CD4-positive, alpha-beta T cell treated with Interleukin-10 for 1 hour (primary cell): ENCODE data around the gene LAD1.

ENCODE experiments used
- DNase-seq: peaks from one replicate; pipeline ENCODE4 v3.0.0-alpha.2; 2020

LAD1 gene, protein sequence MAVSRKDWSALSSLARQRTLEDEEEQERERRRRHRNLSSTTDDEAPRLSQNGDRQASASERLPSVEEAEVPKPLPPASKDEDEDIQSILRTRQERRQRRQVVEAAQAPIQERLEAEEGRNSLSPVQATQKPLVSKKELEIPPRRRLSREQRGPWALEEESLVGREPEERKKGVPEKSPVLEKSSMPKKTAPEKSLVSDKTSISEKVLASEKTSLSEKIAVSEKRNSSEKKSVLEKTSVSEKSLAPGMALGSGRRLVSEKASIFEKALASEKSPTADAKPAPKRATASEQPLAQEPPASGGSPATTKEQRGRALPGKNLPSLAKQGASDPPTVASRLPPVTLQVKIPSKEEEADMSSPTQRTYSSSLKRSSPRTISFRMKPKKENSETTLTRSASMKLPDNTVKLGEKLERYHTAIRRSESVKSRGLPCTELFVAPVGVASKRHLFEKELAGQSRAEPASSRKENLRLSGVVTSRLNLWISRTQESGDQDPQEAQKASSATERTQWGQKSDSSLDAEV

GRCh38 chr1:201399018-201399351 is at the start of gene LAD1:
Gene LAD1, minus strand, starts transcription at chr1:201399324. Its CDS starts 18 bp downstream, at chr1:201399306.
- no peak for DNase-seq

GRCh38 chr1:201447903-201448871 is 49.1 kb upstream of the LAD1 start:
- peak; percentile 57 for DNase-seq

GRCh38 chr1:201445310-201445709 is 46.2 kb upstream of the LAD1 start:
- no peak for DNase-seq

- no peak for DNase-seq
Measured at GRCh38 chr1:201444792-201445191, 45.7 kb upstream of the LAD1 start.

GRCh38 chr1:201443747-201444146 is 44.6 kb upstream of the LAD1 start:
- no peak for DNase-seq

DNA sequence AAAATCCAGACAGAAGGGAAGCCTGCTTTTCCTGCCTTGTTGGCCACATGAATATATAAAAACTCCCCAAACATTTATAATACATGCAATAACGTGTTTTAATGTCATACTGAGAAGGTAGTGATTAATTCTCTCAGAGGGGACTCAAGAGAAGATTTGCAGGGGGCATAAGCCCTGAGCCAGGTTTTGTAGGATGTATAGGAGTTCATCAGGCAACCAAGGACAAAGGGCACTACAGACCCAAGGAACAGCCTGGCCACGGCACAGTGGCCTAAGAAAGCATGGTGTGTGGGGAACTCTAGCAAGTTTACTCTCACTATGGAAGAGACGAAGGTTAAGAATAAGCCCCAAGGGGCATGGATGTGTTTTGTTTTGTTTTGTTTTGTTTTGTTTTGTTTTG is 37.8 kb upstream of the LAD1 start:
- DNase-seq: no peak

GRCh38 chr1:201436393-201436792 is 37.3 kb upstream of the LAD1 start:
- DNase-seq: no peak

DNA sequence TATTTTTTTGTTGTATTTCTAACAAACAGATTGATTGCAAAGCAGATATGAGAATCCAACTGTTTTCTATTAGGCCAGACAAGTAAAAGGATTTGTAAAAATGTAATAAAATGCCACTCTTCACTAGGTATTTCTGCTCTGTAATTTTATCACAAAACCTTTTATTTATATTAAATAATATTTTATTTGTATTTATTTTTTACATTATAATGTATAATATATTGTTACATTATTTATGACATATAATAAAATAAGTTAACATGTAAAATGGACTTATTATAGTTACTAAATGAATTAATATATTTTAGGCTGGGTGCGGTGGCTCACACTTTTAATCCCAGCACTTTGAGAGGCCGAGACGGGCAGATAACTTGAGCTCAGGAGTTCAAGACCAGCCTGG is 35.1 kb upstream of the LAD1 start:
- DNase-seq: no peak

DNA sequence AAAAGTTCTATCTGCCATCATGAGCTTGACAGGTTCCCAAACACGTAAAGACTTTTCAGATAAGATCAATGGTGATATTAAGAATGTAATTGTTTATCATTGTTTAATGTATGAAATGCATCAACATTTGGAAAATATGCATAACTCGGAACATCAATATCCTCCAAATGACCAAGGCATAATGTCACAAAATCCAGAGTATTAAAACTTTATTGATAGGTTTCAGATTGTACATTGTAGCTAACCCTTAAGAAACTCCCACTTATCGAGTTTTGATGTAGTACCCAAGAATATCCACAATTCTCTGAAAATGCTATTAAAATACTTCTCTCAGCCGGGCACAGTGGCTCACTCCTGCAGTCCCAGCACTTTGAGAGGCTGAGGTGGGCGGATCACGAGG is 34.5 kb upstream of the LAD1 start:
- DNase-seq: no peak

DNA sequence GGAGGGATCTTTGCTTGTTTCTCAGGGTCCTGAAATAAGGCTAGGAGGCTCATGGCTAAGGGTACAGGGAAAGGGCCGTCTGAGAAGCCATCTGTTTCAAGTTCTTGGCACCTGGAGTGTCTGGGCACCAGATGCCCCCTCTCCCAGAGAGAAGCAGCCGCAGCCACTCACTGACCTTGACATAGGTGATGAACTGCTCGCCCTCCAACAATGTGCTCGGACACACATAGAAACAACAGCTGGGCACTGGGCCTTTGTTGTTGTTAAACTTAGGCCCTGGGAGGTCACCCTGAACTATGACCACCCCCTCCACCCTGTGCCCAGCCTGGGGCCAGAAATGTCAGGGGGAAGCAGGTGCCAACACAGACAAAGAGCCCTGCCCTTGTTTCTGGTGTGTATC is 31.7 kb upstream of the LAD1 start:
- no peak for DNase-seq

DNA sequence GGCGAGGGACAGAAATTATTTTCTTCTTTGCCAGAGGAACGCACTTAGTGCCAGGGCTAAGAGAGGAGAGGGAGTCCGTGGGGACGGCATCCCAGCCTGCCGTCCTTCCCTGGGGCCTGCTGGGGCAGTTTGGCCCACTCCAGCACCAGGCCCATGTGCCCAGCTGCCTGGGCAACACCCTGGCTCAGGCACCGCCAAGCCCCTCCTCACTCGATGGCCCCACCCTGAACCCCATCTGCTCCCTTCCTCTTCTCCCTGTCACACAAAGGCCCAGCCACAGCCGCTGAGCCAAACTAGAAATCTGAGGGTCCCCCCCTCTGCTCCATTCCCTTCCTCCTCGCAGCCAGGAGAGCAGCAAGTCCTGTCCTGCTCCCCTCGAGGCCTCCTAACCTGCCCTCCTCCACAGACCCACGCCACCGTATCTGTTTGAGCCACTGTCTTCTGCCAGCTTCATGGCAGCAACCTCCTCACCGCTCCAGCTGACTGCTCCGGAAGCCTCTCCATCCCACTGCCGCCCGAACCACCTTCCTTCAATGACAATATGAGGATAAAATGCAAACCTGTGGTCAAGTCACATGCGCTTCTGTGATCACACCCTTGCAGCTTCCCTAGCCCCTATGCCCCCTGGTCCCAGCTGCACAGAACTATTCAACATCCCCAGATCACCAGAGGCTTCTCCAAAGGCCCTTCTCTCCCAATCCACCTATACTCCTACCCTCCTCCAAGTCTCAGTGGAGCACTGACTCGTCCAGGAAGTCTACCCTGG is 30.8 kb upstream of the LAD1 start:
- DNase-seq: no peak

DNA sequence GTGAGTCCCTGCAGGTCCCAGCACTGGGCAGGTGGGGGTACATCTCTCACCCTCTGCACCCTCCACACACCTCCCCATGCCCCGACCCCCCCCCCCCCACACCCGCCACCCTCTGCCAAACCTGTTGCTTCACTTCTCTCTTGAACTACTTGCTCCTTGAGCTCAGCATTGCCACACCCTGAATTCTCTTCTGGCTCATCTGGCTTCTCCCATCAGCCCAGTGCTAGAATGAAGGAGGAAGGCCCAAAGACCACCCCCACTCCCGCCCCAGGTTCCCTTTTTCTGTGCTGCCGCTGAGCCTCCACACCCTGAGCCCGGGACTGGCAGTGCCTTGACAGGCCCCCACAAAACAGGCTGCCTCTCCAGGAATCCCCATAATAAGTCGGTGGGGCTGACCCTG is 28.8 kb upstream of the LAD1 start:
- no peak for DNase-seq

DNA sequence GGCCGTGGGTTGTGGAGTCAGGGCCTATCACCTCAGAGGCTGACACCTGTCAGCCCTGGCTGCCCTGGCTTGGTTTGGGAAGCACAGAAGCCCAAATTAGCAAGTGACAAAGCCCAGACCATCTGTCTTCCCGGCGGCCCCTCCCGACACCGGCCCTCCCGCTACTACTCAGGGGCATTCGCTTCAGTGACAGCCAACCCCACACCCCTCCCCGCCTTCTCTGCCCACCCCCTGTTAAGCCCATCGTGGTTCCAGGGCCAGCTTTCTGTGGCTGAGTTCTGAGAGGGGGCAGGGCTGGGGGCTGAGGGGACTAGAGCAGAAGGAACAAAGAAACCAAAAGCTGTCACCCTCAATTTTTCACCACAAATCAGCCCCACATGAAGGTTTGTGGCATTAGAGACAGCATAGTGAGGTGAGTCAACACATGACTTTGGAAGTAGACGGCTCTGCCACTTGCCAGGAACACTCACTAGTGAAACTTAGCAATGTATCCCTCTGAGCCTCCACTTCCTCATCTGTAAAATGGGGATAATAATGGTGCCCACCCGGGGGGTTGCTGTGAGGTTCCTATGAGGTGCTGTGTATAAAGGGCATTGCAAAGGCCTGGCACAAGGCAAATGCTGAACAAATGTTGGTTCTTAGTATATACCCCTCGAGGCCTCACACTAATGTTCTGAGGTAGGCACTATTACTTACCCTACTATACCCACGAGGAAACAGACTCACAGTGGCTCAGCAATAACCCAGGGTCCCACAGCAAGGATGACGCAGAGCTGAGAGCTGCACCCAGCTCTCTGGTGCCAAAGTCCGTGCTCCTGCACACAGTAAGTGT is 27.6 kb upstream of the LAD1 start:
- no peak for DNase-seq

GRCh38 chr1:201424146-201424545 is 25.0 kb upstream of the LAD1 start:
- DNase-seq: no peak

DNA sequence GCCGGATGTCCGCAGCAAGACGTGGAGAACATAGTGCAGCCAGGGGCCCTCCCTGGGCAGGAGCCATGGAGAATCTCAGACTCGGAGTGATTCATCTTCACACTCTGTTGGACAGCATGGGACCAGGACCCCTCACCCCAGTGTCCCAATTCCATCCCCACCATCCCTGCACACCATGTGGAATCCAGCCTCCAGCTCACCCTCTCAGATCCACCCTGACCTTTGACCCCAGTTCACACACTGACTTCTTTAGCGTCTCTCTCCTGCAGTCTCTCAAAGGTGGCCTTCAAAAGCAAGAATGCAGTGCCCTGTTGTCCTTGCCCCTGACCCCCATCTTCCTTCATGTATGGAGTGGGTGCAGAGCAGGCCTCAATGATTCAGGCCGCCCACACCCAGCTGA is 24.5 kb upstream of the LAD1 start:
- no peak for DNase-seq

DNA sequence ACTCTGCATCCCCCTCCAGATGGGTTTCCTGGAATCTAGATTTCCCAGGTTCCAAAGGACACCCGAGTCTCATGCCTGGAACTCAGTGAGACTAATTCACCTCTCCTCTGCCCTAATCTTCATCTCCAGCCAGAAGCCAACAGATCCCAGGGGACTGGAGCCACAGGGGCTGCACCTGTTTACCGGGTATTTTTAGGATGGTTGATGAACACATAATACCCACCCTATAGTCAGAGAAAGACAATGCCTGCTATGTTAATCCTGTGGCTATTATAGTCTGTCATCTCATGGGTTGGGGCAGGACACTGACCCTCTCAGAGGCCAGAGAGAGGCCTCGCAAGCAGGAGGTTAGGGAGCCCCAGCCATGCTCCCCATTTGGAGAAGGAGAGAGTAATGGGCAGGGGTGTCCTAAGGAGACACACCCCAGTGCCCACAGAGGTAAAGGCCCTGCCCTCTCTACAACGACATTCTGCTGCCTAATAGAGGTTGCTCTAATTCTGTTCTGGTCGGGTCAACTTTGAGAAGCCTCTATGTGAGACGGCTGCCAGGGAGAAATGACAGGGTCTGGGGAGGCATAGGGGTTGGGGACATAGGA is 23.4 kb upstream of the LAD1 start:
- DNase-seq: no peak

GRCh38 chr1:201422026-201422425 is 22.9 kb upstream of the LAD1 start:
- no peak for DNase-seq

- no peak for DNase-seq
Measured at GRCh38 chr1:201421041-201421440, 21.9 kb upstream of the LAD1 start.

GRCh38 chr1:201420608-201421002 is 21.5 kb upstream of the LAD1 start:
- DNase-seq: no peak

DNA sequence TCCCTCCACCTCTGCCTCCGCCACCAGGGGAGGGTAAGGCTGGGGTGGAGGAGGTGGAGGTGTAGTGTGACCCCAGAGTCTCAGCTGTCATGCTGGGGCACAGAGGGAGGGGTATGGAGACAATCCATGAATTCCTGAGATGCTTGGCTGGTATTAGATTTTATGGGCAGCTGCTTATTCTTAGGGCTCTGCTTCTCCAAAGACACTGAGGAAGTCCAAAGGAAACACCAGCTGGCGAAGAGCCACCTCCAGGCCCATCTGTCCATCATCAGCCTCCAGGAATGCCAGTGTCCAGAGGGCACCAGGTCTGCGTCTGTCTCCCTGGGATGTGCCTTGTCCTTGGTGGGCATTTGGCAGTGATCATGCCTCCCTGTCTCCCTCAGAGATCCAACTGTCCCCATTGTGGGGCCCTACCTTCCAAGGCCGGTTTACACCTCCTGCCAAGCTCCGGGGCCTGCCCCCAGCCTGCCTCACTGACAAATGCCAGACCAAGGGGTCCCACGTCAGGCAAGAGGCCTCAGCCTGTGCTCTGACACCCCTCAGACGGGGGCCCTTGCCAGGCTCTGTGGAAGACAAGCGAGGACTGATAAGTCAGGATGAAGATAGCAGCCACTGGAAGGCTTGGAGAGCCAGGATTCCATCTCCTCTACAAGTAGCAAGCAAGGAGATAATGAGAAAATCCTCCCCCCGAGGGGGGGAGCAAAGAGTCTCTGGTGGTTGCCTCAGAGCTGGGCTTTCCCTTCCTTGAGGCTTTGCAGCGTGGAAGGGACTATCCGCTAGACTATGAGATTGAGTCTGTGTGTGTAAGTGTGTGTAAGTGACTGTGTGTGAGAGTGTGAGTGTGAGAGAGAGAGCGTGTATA is 20.9 kb upstream of the LAD1 start:
- DNase-seq: no peak

- DNase-seq: no peak
Measured at GRCh38 chr1:201419256-201419655, 20.1 kb upstream of the LAD1 start.
